Measurements from ENCODE around the gene MYBPC1.

DNA sequence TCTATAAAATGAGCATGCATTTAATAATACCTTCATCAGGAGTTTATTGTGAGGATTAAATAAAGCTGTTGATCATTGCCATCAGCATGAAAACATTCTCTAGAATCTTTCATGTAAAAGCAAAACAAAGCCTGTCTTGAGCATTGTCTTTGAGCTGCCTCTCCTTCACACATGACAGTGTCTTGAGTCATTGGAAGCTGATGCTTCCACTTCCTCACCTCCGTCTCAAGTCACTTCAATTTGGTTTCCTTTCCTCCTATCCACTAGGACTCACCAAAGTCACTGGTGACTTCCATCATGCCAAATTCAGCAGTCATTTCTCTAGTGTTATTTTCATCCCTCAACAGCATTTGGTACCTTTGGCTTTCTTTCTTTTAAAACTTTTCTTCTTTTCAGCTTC is 31.6 kb upstream of the MYBPC1 start:
- TF ChIP-seq POLR2A (IDR thresholded peaks at IDR 0.05): no peak
- TF ChIP-seq, protein P1, sequence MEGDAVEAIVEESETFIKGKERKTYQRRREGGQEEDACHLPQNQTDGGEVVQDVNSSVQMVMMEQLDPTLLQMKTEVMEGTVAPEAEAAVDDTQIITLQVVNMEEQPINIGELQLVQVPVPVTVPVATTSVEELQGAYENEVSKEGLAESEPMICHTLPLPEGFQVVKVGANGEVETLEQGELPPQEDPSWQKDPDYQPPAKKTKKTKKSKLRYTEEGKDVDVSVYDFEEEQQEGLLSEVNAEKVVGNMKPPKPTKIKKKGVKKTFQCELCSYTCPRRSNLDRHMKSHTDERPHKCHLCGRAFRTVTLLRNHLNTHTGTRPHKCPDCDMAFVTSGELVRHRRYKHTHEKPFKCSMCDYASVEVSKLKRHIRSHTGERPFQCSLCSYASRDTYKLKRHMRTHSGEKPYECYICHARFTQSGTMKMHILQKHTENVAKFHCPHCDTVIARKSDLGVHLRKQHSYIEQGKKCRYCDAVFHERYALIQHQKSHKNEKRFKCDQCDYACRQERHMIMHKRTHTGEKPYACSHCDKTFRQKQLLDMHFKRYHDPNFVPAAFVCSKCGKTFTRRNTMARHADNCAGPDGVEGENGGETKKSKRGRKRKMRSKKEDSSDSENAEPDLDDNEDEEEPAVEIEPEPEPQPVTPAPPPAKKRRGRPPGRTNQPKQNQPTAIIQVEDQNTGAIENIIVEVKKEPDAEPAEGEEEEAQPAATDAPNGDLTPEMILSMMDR (IDR thresholded peaks at IDR 0.05): no peak

All from adrenal gland (tissue), 5 donors.